ENCODE results near the gene SORCS1. TPM values are rescaled to one million over a fixed set of nuclear protein-coding genes. Genes with fewer than 3 reads are reported as not detected.

The SORCS1 gene
- total and polyA plus RNA-seq, 2 of the 8 experiments (the other 6 are each of a cell fraction or from before 2014, with no cell fraction given): 4.1 to 4.6 TPM

GRCh38 chr10:107085665-107086525 lies 78.6 kb downstream of the SORCS1 start:
- no peak overlapping the region for H3K4ac ChIP-seq (replicated peaks; ENCODE audit: insufficient read length, low read depth, low read length)
- TF ChIP-seq ZNF274 (IDR thresholded peaks at IDR 0.05; ENCODE audit: borderline replicate concordance, extremely low read depth, low read length) (no peak), POLR2AphosphoS5 (IDR thresholded peaks at IDR 0.05; ENCODE audit: low read depth, low read length) (no peak), CHD2 (IDR thresholded peaks at IDR 0.05; ENCODE audit: low read length) (no peak), SP4 (IDR thresholded peaks at IDR 0.05; ENCODE audit: low read length) (no peak), BACH1 (IDR thresholded peaks at IDR 0.05; ENCODE audit: low read length) (no peak), POLR2A (IDR thresholded peaks at IDR 0.05; ENCODE audit: control extremely low read depth in 1 of 2, low read depth in 2 of 2, low read length in 2 of 2) (no peak), SIRT6 (IDR thresholded peaks at IDR 0.05; ENCODE audit: low read length) (no peak), SP2 (IDR thresholded peaks at IDR 0.05; ENCODE audit: low read length) (no peak)
- TF ChIP-seq, protein P1, sequence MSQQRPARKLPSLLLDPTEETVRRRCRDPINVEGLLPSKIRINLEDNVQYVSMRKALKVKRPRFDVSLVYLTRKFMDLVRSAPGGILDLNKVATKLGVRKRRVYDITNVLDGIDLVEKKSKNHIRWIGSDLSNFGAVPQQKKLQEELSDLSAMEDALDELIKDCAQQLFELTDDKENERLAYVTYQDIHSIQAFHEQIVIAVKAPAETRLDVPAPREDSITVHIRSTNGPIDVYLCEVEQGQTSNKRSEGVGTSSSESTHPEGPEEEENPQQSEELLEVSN (IDR thresholded peaks at IDR 0.05): no peak
- H3K56ac ChIP-seq (replicated peaks; ENCODE audit: insufficient read length, low read depth, low read length): no peak overlapping the region
- DNase-seq (ENCODE audit: low read depth in 1 of 2, low spot score in 2 of 2) (no peak), FAIRE-seq (no peak)
- H2BK20ac ChIP-seq (ENCODE audit: low read length): no peak overlapping the region
- H3K4me3 ChIP-seq (ENCODE audit: extremely low read depth in 1 of 4, insufficient read depth in 2 of 4, low read depth in 3 of 4, low read length in 4 of 4): no peak overlapping the region
- no peak overlapping the region for H3K23ac ChIP-seq (ENCODE audit: insufficient read length)
- no peak overlapping the region for H2BK15ac ChIP-seq (ENCODE audit: low read length)
- no peak overlapping the region for H3K27ac ChIP-seq (ENCODE audit: low read depth, low read length)
- H2AFZ ChIP-seq (ENCODE audit: low read length): no peak overlapping the region
- no peaks in the 10 kb centered on the region for H3K36me3 ChIP-seq (ENCODE audit: control insufficient read depth in 2 of 4, insufficient read depth in 4 of 4, low read length in 3 of 4)
- H3K18ac ChIP-seq (ENCODE audit: extremely low read depth, low read length): no peak overlapping the region
- no peak overlapping the region for H2BK12ac ChIP-seq (ENCODE audit: low read depth, low read length)
- CTCF ChIA-PET (ENCODE audit: partially characterized antibody): interaction anchor here (0.6 to 1.0 kb wide), 3 partner anchors 23 to 374 kb away, joined by 3 to 5 read pairs (median 3); no protein-coding TSS in a partner anchor
- no peaks in the 10 kb centered on the region for H3K23me2 ChIP-seq (ENCODE audit: low read depth, low read length)
- H4K91ac ChIP-seq (replicated peaks; ENCODE audit: insufficient read length, low read length): no peak overlapping the region
- H2BK120ac ChIP-seq (replicated peaks; ENCODE audit: low read depth, low read length): no peak overlapping the region
- H3K4me2 ChIP-seq (ENCODE audit: insufficient read depth in 1 of 2, low read depth in 2 of 2, low read length in 2 of 2): no peak overlapping the region
- WGBS, 2 experiments (ENCODE audit: extremely low coverage in 1 of 2, insufficient coverage in 1 of 2, insufficient read length in 1 of 2, insufficient replicate concordance in 2 of 2, low coverage in 1 of 2, low lambda C conversion rate in 2 of 2, missing lambda C conversion rate in 1 of 2): 97% methylated on average over 6 of the region's 6 CpGs; no CpG with 5 or more reads in 1 of the 2 experiments
- no peaks in the 10 kb centered on the region for H3K27me3 ChIP-seq (replicated peaks in 1 of 4; ENCODE audit: control insufficient read depth in 3 of 4, extremely low read depth in 1 of 4, insufficient read depth in 3 of 4, low read length in 3 of 4)
- no peak overlapping the region for H2AK5ac ChIP-seq (ENCODE audit: low read depth, low read length)
- H3K4me1 ChIP-seq (replicated peaks in 1 of 4; ENCODE audit: control insufficient read depth in 3 of 4, insufficient read depth in 4 of 4, low read length in 3 of 4): no peaks in the 10 kb centered on the region
- POLR2A ChIA-PET (ENCODE audit: partially characterized antibody): no interaction called here
- no peak overlapping the region for H4K5ac ChIP-seq (ENCODE audit: insufficient read length, low read depth, low read length)
- no peak overlapping the region for H2BK5ac ChIP-seq (ENCODE audit: low read depth, low read length)
- no peaks in the 10 kb centered on the region for H3K9me3 ChIP-seq (ENCODE audit: insufficient read depth in 2 of 2, low read depth in 1 of 2, low read length in 1 of 2)
- no peak overlapping the region for H3K14ac ChIP-seq (ENCODE audit: insufficient read length)
- H3K79me1 ChIP-seq (ENCODE audit: low read depth, low read length): no peaks in the 10 kb centered on the region
- no peak overlapping the region for H3K9ac ChIP-seq (replicated peaks in 1 of 4; ENCODE audit: extremely low read depth in 1 of 4, low read depth in 3 of 4, low read length in 3 of 4)
- no peaks in the 10 kb centered on the region for H4K20me1 ChIP-seq (replicated peaks in 1 of 2; ENCODE audit: control insufficient read depth in 1 of 2, insufficient read depth in 2 of 2, low read length in 2 of 2)
- no peak overlapping the region for H4K8ac ChIP-seq (ENCODE audit: extremely low read depth, insufficient read depth, low read length)
- H3K79me2 ChIP-seq (ENCODE audit: control insufficient read depth in 1 of 2, insufficient read depth in 2 of 2, low read length in 2 of 2): no peaks in the 10 kb centered on the region
